Measurements from ENCODE around the gene CFAP119.

GRCh38 chr16:30740364-30741251 lies 21.3 kb downstream of the CFAP119 start:
- TF ChIP-seq CTCF (IDR thresholded peaks at IDR 0.05), result no peak
- no peak for TF ChIP-seq POLR2A (IDR thresholded peaks at IDR 0.05)

All from testis (tissue), 2 donors.